Measurements from ENCODE around the gene KLHL15. TPM values are rescaled to one million over a fixed set of nuclear protein-coding genes. Genes with fewer than 3 reads are reported as not detected.
A peak's percentile ranks its signal among the peaks of the same experiment; 100 is the strongest.

The KLHL15 gene
- total RNA-seq, 6 donors from 2014 or later = 3.4 to 13.5 (median 5.7) TPM

DNA sequence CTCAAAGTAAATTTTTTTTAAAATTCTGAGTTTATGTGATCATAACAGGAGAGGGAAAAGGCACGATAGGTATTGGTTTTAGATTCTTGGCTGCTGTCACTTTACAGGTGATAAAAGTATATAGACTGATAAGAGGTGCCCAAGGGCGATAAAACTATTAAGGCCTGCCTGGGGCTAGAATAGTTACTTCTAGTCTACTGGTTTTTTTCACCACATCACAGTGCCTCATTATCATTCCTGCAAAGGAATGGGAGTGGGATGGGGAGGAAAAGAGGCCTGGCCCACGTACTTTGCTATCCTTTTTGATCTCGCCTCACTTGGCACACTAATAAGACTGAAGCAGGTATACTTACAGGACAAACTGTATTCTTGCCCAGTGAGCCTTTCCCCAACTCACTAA lies 72.6 kb downstream of the KLHL15 start:
- no peak overlapping the region for H3K4me3 ChIP-seq
- no peaks in the 10 kb centered on the region for H3K36me3 ChIP-seq
- H3K4me1 ChIP-seq = no peaks in the 10 kb centered on the region
- no peaks in the 10 kb centered on the region for H3K9me3 ChIP-seq
- no peak overlapping the region for H3K27ac ChIP-seq
- 78 to 85% methylated on average over 4 of the region's 4 CpGs for WGBS, 2 donors
- DNase-seq (no peak), ATAC-seq (ENCODE audit: low FRiP score in 2 of 2) (no peak)
- no peaks in the 10 kb centered on the region for H3K27me3 ChIP-seq
- TF ChIP-seq EP300 (IDR thresholded peaks at IDR 0.05) = no peak

DNA sequence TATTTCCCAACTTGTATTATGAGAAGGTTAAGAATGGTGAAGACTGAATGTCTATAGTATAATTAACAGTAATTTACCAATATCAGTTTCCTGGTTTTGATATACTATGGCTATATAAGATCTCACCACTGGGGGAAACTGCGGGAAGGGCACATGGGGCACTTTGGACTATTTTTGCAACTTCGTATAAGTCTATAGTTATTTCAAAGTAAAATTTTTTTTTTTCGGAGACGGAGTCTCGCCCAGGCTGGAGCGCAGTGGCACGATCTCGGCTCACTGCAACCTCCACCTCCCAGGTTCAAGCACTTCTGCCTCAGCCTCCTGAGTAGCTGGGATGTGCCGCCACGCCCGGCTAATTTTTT lies 73.1 kb downstream of the KLHL15 start:
- TF ChIP-seq, protein P1, sequence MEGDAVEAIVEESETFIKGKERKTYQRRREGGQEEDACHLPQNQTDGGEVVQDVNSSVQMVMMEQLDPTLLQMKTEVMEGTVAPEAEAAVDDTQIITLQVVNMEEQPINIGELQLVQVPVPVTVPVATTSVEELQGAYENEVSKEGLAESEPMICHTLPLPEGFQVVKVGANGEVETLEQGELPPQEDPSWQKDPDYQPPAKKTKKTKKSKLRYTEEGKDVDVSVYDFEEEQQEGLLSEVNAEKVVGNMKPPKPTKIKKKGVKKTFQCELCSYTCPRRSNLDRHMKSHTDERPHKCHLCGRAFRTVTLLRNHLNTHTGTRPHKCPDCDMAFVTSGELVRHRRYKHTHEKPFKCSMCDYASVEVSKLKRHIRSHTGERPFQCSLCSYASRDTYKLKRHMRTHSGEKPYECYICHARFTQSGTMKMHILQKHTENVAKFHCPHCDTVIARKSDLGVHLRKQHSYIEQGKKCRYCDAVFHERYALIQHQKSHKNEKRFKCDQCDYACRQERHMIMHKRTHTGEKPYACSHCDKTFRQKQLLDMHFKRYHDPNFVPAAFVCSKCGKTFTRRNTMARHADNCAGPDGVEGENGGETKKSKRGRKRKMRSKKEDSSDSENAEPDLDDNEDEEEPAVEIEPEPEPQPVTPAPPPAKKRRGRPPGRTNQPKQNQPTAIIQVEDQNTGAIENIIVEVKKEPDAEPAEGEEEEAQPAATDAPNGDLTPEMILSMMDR (IDR thresholded peaks at IDR 0.05) = no peak
- no peak for TF ChIP-seq POLR2AphosphoS5 (IDR thresholded peaks at IDR 0.05)
- no peak for TF ChIP-seq EP300 (IDR thresholded peaks at IDR 0.05)
- TF ChIP-seq POLR2A (IDR thresholded peaks at IDR 0.05) = no peak
- H3K27ac ChIP-seq = peak overlapping the region in 2 of 4 donors; percentile 45 to 56

DNA sequence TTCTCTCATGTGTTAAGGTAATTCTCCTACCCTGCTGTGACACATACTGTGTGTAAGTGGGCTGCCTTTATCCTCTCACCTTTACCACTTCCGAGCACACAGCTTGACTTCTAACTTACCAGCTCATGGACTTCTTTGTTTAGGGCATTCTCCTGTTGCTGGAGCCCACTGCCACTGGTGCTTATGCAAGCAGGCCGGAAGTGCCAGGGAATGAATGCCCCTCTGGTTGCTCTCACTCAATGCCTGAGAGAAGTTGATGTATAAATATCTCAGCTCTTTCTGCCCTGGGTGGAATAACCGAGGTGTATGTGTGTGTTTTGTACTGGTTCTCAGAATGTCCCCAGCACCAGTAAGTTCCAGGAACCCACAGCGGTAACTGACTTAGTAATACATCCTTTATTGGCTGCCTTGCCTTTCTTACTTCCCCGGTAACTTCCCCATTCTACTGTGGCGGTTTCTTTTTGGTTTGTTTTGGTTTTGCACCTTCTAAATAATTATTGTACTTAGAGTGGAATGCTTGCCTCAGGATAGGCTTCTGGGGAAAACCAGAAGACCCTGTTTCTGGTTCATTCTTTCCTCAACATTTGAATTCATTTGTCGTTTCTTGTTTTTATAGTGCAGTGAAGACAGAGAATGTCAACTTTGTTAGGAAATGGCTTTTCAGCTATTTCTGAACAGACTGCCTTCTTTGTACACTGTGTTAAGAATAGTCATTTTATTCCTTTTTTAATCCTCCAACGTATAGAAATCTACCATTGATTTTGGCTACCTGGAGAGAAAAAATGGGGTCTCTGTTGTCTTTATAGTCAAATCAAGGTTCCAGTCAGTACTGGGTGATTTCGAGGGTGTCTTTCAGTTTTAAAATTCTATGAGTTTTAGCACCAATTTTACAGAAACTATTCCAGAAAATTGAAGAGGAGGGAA lies 73.7 kb downstream of the KLHL15 start:
- no peak overlapping the region for H3K4me3 ChIP-seq
- peak in 1 of 2 donors; percentile 21 for DNase-seq
- ATAC-seq (ENCODE audit: low FRiP score in 2 of 2) = peak in 1 of 2 donors; percentile 61
- 32 to 37% methylated on average over 9 of the region's 9 CpGs for WGBS, 2 donors
- H3K27me3 ChIP-seq = no peaks in the 10 kb centered on the region
- no peaks in the 10 kb centered on the region for H3K4me1 ChIP-seq
- TF ChIP-seq, protein P1 (IDR thresholded peaks at IDR 0.05) = no peak
- TF ChIP-seq POLR2A (IDR thresholded peaks at IDR 0.05) (no peak), EP300 (IDR thresholded peaks at IDR 0.05) (no peak), POLR2AphosphoS5 (IDR thresholded peaks at IDR 0.05) (no peak)
- H3K27ac ChIP-seq = peak overlapping the region; percentile 37 to 56 (median 49)
- no peaks in the 10 kb centered on the region for H3K36me3 ChIP-seq
- no peaks in the 10 kb centered on the region for H3K9me3 ChIP-seq

More for the DNA sequence above, 73.1 kb downstream of the KLHL15 start:
- Histone ChIP-seq H3K9me3 (no peaks in the 10 kb centered on the region), H3K36me3 (no peaks in the 10 kb centered on the region), H3K4me1 (no peaks in the 10 kb centered on the region), H3K27me3 (no peaks in the 10 kb centered on the region), H3K4me3 (no peak overlapping the region)
- ATAC-seq (ENCODE audit: low FRiP score in 2 of 2) (no peak), DNase-seq (no peak)
- WGBS, 2 donors = 88 to 92% methylated on average over 11 of the region's 11 CpGs

DNA sequence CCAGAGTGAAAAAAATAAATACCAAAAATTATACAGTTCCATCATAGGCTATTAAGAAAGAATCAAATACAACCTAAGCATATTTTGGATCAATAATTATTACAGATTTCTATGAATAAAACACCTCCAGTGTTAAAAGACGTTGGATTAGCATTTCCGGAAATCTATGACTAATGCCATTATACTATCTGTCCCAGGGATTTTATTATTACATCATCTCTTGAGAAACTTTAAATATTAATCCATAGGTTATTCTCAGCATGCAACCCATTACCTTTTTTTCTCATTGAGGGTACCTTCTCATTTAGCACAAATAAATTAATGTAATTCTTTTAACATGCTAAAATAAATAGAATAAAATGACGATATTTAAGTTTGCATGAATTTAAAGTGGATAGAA lies 74.6 kb downstream of the KLHL15 start:
- Histone ChIP-seq H3K36me3 (no peaks in the 10 kb centered on the region), H3K4me1 (no peaks in the 10 kb centered on the region), H3K27me3 (no peaks in the 10 kb centered on the region), H3K9me3 (no peaks in the 10 kb centered on the region), H3K27ac (no peak overlapping the region), H3K4me3 (no peak overlapping the region)
- DNase-seq = no peak
- WGBS, 2 donors = 78 to 82% methylated on average over 3 of the region's 3 CpGs
- TF ChIP-seq EP300 (IDR thresholded peaks at IDR 0.05) (no peak), POLR2A (IDR thresholded peaks at IDR 0.05) (no peak), POLR2AphosphoS5 (IDR thresholded peaks at IDR 0.05) (no peak)
- TF ChIP-seq, protein P1 (IDR thresholded peaks at IDR 0.05) = no peak
- no peak for ATAC-seq (ENCODE audit: low FRiP score in 2 of 2)

DNA sequence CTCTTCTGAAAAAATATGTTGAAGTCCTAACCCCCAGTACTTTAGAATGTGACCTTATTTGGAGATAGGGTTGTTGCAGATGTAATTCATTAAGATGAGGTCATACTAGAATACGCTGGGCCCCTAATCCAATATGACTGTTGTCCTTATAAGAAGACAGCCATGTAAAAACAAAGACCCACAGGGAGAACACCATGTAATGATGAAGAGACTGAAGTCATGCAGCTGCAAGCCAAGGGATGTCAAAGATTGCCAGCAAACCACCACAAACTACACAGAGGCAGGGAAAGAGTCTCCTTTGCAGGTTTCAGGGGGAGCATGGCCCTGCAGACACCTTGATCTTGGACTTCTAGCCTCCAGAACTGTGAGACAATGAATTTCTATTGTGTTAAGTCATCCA lies 81.8 kb downstream of the KLHL15 start:
- H3K27ac ChIP-seq = no peak overlapping the region
- DNase-seq (no peak), ATAC-seq (ENCODE audit: low FRiP score in 2 of 2) (no peak)
- H3K4me1 ChIP-seq = no peaks in the 10 kb centered on the region
- H3K9me3 ChIP-seq = no peaks in the 10 kb centered on the region
- TF ChIP-seq, protein P1 (IDR thresholded peaks at IDR 0.05) = no peak
- TF ChIP-seq EP300 (IDR thresholded peaks at IDR 0.05) (no peak), POLR2A (IDR thresholded peaks at IDR 0.05) (no peak), POLR2AphosphoS5 (IDR thresholded peaks at IDR 0.05) (no peak)
- no peaks in the 10 kb centered on the region for H3K36me3 ChIP-seq
- H3K27me3 ChIP-seq = no peaks in the 10 kb centered on the region
- WGBS, 2 donors = 100% methylated on average over 1 of the region's 1 CpG
- no peak overlapping the region for H3K4me3 ChIP-seq
